ENCODE measurements around the gene ADGRB3.
"Not testable (repeated sequence)": the region's sequence is repeated elsewhere in the genome, so short reads cannot be mapped to it uniquely, and the experiment has no call there.

ADGRB3 gene

DNA sequence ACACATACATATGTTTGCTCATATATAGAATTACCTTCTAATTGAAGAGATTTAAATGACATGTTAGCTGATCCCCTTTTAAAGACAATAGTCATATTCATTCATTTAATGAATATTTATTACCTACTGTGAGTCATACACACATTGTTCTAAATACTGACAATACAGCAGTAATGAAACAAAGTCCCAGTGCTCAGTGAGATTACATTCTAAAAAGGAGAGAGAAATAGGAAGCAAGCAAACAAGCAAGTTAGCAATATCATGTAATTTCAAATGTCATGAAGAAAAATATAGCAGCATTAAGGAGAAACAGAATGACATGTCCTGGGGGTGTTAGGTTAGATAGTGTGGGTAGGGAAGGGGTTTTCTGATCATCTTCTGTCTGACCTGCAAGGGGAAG is 136.3 kb downstream of the ADGRB3 start:
- no peaks in the 10 kb centered on the region for H3K36me3 ChIP-seq
- no peak for TF ChIP-seq Cebpa-rat (IDR thresholded peaks at IDR 0.05)

DNA sequence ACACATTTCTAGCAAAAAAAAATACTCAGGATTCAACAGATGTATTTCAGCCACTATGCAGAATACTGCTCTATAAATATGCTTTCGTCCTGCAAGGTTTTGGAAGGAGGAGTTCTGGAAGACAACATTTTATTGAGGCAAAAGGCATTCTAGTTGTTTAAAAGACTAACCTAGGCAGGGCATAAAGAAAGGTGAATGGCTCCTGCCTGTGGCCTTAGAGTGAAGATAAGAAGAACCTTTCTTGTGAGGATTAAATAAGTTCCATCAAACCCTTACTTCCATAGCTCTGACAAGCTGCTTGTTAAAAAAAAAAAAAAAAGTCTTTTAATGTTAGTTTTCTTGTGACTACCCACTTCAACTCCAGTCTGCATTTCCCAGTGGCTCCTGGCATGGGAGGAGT is 139.8 kb downstream of the ADGRB3 start:
- TF ChIP-seq Cebpa-rat (IDR thresholded peaks at IDR 0.05): no peak
- no peaks in the 10 kb centered on the region for H3K36me3 ChIP-seq
- H3K27me3 ChIP-seq: no peaks in the 10 kb centered on the region
- no peak overlapping the region for H3K27ac ChIP-seq
- H3K4me2 ChIP-seq: no peak overlapping the region
- no peak overlapping the region for H3K9ac ChIP-seq
- H3K4me1 ChIP-seq: no peaks in the 10 kb centered on the region
- no peak overlapping the region for H3K4me3 ChIP-seq
- no peaks in the 10 kb centered on the region for H4K20me1 ChIP-seq
- H3K9me3 ChIP-seq: no peaks in the 10 kb centered on the region

More for the DNA sequence above, 136.3 kb downstream of the ADGRB3 start:
- no peaks in the 10 kb centered on the region for H3K9me3 ChIP-seq
- H3K4me1 ChIP-seq: no peaks in the 10 kb centered on the region
- no peak overlapping the region for H3K9ac ChIP-seq
- H3K27ac ChIP-seq: no peak overlapping the region
- H4K20me1 ChIP-seq: no peaks in the 10 kb centered on the region
- H3K4me3 ChIP-seq: no peak overlapping the region
- no peaks in the 10 kb centered on the region for H3K27me3 ChIP-seq
- H3K4me2 ChIP-seq: no peak overlapping the region

DNA sequence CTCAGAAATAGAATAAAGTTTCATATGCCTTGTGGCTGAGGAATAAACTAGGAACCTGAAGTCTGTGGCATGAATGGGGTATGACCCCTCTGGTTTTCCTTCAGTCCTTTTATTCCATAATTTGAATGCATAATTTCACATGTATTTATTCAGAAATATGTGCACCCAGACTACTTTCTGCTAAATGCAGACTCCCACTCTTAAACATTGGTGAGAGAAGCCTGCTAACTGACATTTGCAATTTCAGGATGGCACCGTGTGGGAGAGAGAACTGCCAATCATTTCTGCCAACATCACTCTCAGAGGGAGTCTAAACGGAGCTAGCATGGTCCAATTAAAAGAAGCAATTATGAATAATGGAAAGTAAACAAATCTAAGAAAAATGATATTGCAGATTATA is 141.3 kb downstream of the ADGRB3 start:
- H3K4me2 ChIP-seq: no peak overlapping the region
- H3K9me3 ChIP-seq: no peaks in the 10 kb centered on the region
- H3K9ac ChIP-seq: no peak overlapping the region
- TF ChIP-seq Cebpa-rat (IDR thresholded peaks at IDR 0.05): no peak
- H3K27me3 ChIP-seq: no peaks in the 10 kb centered on the region
- H3K36me3 ChIP-seq: no peaks in the 10 kb centered on the region
- no peaks in the 10 kb centered on the region for H3K4me1 ChIP-seq
- no peaks in the 10 kb centered on the region for H4K20me1 ChIP-seq
- H3K4me3 ChIP-seq: no peak overlapping the region
- H3K27ac ChIP-seq: no peak overlapping the region

DNA sequence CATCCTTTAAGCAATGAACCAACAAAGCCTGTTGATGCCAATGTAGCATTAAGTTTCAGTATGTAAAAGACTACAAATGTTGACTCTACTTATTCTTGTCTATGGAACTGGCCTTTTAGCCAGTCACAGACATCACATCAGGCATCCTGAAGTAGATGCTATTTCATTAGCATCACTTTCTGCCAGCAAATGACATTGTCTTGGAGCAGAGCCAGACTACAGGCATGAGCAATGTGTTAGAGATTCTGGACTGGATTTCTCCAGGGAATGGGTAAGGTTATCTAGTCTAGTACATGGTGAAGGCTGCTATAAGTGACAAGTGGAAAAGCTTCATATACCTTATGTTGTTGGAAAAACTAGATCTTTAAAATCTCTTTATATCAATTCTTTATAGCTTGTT is 142.9 kb downstream of the ADGRB3 start:
- Histone ChIP-seq H3K9ac (no peak overlapping the region), H3K4me3 (no peak overlapping the region), H3K9me3 (no peaks in the 10 kb centered on the region), H4K20me1 (no peaks in the 10 kb centered on the region), H3K27me3 (no peaks in the 10 kb centered on the region), H3K4me2 (no peak overlapping the region), H3K36me3 (no peaks in the 10 kb centered on the region), H3K27ac (no peak overlapping the region), H3K4me1 (no peaks in the 10 kb centered on the region)
- no peak for TF ChIP-seq Cebpa-rat (IDR thresholded peaks at IDR 0.05)

DNA sequence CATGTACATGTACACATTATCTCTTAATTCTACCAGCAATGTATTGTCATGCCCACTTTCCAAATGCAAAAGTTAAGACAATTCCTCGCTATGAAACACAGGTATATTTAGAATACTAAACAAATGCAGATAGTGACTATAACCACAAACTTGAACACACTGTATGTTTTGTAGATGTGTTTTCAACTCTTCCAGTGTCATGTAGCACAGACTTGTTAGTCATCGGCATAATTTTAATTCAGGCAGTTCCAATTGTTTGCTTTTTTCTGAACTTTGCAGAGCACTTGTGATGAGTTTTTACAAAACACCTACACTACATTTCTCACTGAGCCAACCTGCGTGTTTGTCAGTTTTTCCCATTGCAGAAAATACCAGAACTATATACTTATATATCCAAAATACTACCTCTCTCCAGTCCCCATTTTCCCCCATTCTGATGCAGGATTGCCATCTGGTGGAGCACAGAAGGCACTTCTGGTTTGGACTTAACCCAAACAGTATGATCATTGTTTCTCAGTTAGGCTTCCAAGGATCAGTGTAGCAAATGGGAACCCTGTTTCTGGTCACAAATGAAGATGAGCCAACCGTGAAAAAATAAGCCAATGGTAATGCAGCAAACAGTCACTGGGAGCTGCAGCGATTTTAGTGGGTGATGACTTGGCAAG is 143.4 kb downstream of the ADGRB3 start:
- Histone ChIP-seq H3K27me3 (no peaks in the 10 kb centered on the region), H3K4me3 (no peak overlapping the region), H3K36me3 (no peaks in the 10 kb centered on the region), H3K4me1 (no peaks in the 10 kb centered on the region), H3K9me3 (no peaks in the 10 kb centered on the region), H4K20me1 (no peaks in the 10 kb centered on the region), H3K9ac (no peak overlapping the region), H3K27ac (no peak overlapping the region), H3K4me2 (no peak overlapping the region)
- TF ChIP-seq Cebpa-rat (IDR thresholded peaks at IDR 0.05): no peak

DNA sequence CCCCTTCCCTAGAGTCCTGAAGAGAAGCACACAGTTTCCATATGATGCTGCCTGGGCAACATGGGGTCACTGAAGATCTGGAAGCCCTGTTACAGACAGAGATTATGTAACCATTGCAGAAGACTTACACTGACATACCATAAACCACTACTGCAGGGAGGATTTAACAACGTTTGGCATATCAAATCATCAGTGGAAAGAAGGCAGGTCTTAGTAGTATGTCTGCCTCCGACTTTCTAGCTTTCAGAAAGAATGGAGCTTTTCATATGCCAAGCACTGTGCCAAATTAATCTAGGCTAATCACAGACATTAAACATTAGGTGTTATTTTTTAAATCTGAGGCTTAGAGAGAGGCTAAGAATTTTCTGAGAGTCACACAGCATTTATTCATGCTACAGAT is 144.3 kb downstream of the ADGRB3 start:
- Histone ChIP-seq H3K4me2 (no peak overlapping the region), H3K27ac (no peak overlapping the region), H3K4me1 (no peaks in the 10 kb centered on the region), H3K36me3 (no peaks in the 10 kb centered on the region), H3K27me3 (no peaks in the 10 kb centered on the region), H3K9ac (no peak overlapping the region), H4K20me1 (no peaks in the 10 kb centered on the region), H3K4me3 (no peak overlapping the region), H3K9me3 (no peaks in the 10 kb centered on the region)
- no peak for TF ChIP-seq Cebpa-rat (IDR thresholded peaks at IDR 0.05)

DNA sequence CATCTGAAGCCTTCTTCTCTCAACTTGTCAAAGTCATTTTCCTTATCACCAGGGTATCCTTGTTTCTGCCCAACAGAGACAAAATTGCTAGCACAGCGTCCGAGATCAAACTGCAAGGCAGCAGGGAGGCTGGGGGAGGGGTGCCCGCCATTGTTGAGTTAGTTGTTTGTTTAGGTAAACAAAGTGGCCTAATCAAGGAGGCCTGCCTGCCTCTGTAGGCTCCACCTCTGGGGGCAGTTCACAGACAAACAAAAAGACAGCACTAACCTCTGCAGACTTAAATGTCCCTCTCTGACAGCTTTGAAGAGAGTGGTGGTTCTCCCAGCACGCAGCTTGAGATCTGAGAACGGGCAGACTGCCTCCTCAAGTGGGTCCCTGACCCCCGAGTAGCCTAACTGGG is 155.0 kb downstream of the ADGRB3 start:
- H3K9me3 ChIP-seq, H3K4me2 ChIP-seq, H4K20me1 ChIP-seq, H3K27ac ChIP-seq, H3K27me3 ChIP-seq, H3K4me3 ChIP-seq, H3K4me1 ChIP-seq, H3K36me3 ChIP-seq, H3K9ac ChIP-seq: not testable (repeated sequence)

DNA sequence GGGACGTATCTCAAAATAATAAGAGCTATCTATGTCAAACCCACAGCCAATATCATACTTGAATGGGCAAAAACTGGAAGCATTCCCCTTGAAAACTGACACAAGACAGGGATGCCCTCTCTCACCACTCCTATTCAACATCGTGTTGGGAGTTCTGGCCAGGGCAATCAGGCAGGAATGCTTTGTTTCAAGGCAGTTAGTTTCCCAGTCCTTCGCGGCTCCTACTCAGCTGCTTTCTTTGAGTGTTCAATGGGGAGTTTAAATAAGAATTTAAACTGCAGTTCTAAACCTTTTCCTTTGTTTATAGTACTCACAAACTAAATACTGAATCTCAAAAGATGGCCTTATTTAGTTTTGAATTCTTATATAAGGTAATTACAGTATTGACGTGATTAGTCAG is 179.9 kb downstream of the ADGRB3 start:
- H3K27me3 ChIP-seq, H3K4me1 ChIP-seq, H3K4me2 ChIP-seq, H3K4me3 ChIP-seq, H3K36me3 ChIP-seq, H3K27ac ChIP-seq, H4K20me1 ChIP-seq, H3K9me3 ChIP-seq, H3K9ac ChIP-seq: not testable (repeated sequence)

DNA sequence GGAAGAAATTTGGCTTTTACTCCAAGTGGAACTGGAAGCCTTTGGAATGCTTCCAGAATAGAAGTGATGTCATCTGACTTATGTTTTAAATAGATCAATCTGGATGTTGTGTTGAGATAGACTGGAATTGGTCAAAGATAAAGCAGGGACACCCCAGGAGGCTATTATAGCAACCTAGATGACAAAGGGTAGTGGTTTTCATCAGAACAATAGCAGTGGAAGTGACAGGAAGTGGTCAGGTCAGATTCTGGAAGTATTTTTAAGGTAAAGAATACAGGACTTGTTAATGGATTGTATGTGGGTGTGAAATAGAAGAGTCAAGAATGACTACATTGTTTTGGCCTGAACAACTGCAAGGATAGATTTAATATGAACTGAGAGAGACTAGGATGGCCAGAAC is 191.4 kb downstream of the ADGRB3 start:
- no peaks in the 10 kb centered on the region for H3K36me3 ChIP-seq
- H4K20me1 ChIP-seq: no peaks in the 10 kb centered on the region
- no peaks in the 10 kb centered on the region for H3K4me1 ChIP-seq
- H3K27me3 ChIP-seq: no peaks in the 10 kb centered on the region
- no peak overlapping the region for H3K27ac ChIP-seq
- H3K4me2 ChIP-seq: no peak overlapping the region
- H3K9ac ChIP-seq: no peak overlapping the region
- TF ChIP-seq Cebpa-rat (IDR thresholded peaks at IDR 0.05): no peak
- no peaks in the 10 kb centered on the region for H3K9me3 ChIP-seq
- H3K4me3 ChIP-seq: no peak overlapping the region

DNA sequence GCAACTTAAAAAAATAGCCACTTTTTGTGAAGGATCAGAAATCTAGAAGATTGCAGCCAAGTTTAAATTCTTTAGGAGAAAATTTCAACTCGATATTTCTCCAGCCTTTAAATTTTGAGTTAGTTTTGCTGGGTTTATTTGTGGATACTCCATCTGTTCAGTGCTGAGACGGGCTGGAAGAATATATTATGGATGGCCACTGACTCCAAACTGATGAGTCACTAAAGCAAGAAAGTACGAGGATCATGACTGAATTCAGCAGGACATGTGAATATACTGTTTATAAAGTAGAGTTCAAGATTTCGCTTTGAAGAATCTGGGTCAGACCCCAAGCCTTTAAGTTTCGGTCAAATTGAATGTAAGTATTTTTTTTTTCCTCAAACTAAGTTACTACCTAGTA is 199.5 kb downstream of the ADGRB3 start:
- Histone ChIP-seq H3K9me3 (no peaks in the 10 kb centered on the region), H3K27ac (no peak overlapping the region), H3K9ac (no peak overlapping the region), H3K27me3 (no peaks in the 10 kb centered on the region), H3K4me1 (no peaks in the 10 kb centered on the region), H3K4me2 (no peak overlapping the region), H3K4me3 (no peak overlapping the region), H3K36me3 (no peaks in the 10 kb centered on the region), H4K20me1 (no peaks in the 10 kb centered on the region)
- no peak for TF ChIP-seq Cebpa-rat (IDR thresholded peaks at IDR 0.05)

DNA sequence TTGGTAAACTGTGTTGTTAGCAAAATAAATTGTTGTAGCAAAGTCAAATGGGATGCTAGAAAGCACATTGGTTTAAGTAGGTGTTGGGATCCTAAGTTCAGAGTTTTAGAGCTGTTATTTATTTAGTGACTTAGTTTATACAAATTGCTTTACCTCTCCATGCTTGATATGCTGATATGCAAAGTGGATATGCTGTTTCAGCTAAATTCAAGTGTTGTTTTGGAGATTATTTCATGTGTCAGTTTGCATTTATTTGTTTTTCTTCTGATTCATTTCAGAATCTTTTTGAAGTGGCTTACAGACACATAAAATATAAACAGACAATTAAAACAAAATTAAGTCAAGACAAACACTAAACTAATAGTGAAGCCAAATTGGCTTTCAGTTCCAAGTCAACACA is 203.5 kb downstream of the ADGRB3 start:
- Histone ChIP-seq H3K9ac (no peak overlapping the region), H3K4me3 (no peak overlapping the region), H3K4me2 (no peak overlapping the region), H4K20me1 (no peaks in the 10 kb centered on the region), H3K9me3 (no peaks in the 10 kb centered on the region), H3K27me3 (no peaks in the 10 kb centered on the region), H3K4me1 (no peaks in the 10 kb centered on the region), H3K27ac (no peak overlapping the region), H3K36me3 (no peaks in the 10 kb centered on the region)
- no peak for TF ChIP-seq Cebpa-rat (IDR thresholded peaks at IDR 0.05)

Data from BLaER1 (cell line).